HepG2 (cell line): ENCODE measurements around the gene GARIN3. TPM values are rescaled to one million over a fixed set of nuclear protein-coding genes. Genes with fewer than 3 reads are reported as not detected.

Source experiments
- DNMT3B ChIP-seq: conservative IDR thresholded peaks from 2 replicates; pipeline ENCODE4 v1.6.1; 2016; ENCODE audit warnings: missing biosample characterization, control low read depth
- FLYWCH1 ChIP-seq: sonication (generic); formaldehyde crosslinking; IDR thresholded peaks from 2 replicates; pipeline ENCODE4 v1.8.1; 2023; ENCODE audit warnings: mild to moderate bottlenecking, missing genetic modification reagents
- GATAD1 ChIP-seq: IDR thresholded peaks from 2 replicates; pipeline ENCODE4 v1.6.1; 2016; ENCODE audit warnings: missing genetic modification reagents, missing compliant biosample characterization
- GTF3A ChIP-seq: sonication (generic); formaldehyde crosslinking; conservative IDR thresholded peaks from 2 replicates; pipeline ENCODE4 v1.4.0; 2020; ENCODE audit warnings: mild to moderate bottlenecking, missing genetic modification reagents
- KAT7 ChIP-seq: IDR thresholded peaks from 2 replicates; pipeline ENCODE4 v1.6.1; 2018; ENCODE audit warnings: borderline replicate concordance, missing compliant biosample characterization
- KDM2A ChIP-seq: sonication (generic); formaldehyde crosslinking; IDR thresholded peaks from 2 replicates; pipeline ENCODE4 v1.4.0; 2020; ENCODE audit warnings: low read depth, missing genetic modification reagents, borderline replicate concordance
- MIXL1 ChIP-seq: IDR thresholded peaks from 2 replicates; pipeline ENCODE4 v1.6.1; 2016
- MXD4 ChIP-seq: IDR thresholded peaks from 2 replicates; pipeline ENCODE4 v1.6.1; 2016; ENCODE audit warnings: mild to moderate bottlenecking, missing biosample characterization, missing genetic modification reagents
- NCOR1 ChIP-seq: fragments of 200-600 bp; sonication (generic); IDR thresholded peaks from 2 replicates; pipeline ENCODE4 v1.7.0; 2017; ENCODE audit warnings: antibody characterized with exemption, low read length, borderline replicate concordance
- NR2F1 ChIP-seq, 2 experiments: fragments of 450-650 bp in 1 of 2; formaldehyde crosslinking in 1 of 2; IDR thresholded peaks; 2 replicates each; pipeline versions ENCODE4 v1.5.0 to v1.6.1; 2016 to 2020; ENCODE audit warnings: mild to moderate bottlenecking in 1 of 2, missing compliant biosample characterization in 1 of 2, missing genetic modification reagents in 1 of 2, moderate library complexity in 1 of 2
- POLR2AphosphoS2 ChIP-seq: IDR thresholded peaks from 2 replicates; pipeline ENCODE4 v1.6.1; 2011; ENCODE audit warnings: low read depth, low read length, improper control_type of control experiment
- RARG ChIP-seq: sonication (generic); formaldehyde crosslinking; IDR thresholded peaks from 2 replicates; pipeline ENCODE4 v1.4.0; 2020; ENCODE audit warnings: low read depth, mild to moderate bottlenecking, missing genetic modification reagents
- SNAPC4 ChIP-seq: sonication (generic); formaldehyde crosslinking; IDR thresholded peaks from 2 replicates; pipeline ENCODE4 v1.4.0; 2020; ENCODE audit warnings: mild to moderate bottlenecking, missing genetic modification reagents
- SP5 ChIP-seq: IDR thresholded peaks from 2 replicates; pipeline ENCODE4 v1.6.1; 2016; ENCODE audit warnings: low read depth, borderline replicate concordance
- YY1 ChIP-seq: IDR thresholded peaks from 2 replicates; pipeline ENCODE4 v1.6.1; 2011; ENCODE audit warnings: low read length, low read depth, moderate library complexity, mild to moderate bottlenecking; ENCODE audit not compliant: insufficient read depth, insufficient replicate concordance
- ZBTB26 ChIP-seq: IDR thresholded peaks from 2 replicates; pipeline ENCODE4 v1.6.1; 2016; ENCODE audit warnings: missing compliant biosample characterization, missing genetic modification reagents, borderline replicate concordance
- ZBTB33 ChIP-seq: sonication (generic); formaldehyde crosslinking; IDR thresholded peaks from 2 replicates; pipeline ENCODE4 v1.4.0; 2020; ENCODE audit warnings: missing genetic modification reagents
- ZFP37 ChIP-seq: sonication (generic); formaldehyde crosslinking; IDR thresholded peaks from 2 replicates; pipeline ENCODE4 v1.4.0; 2020; ENCODE audit warnings: missing genetic modification reagents, borderline replicate concordance
- ZNF225 ChIP-seq: sonication (generic); formaldehyde crosslinking; IDR thresholded peaks from 2 replicates; pipeline ENCODE4 v1.4.0; 2020; ENCODE audit warnings: mild to moderate bottlenecking, missing genetic modification reagents
- ZNF274 ChIP-seq: sonication (generic); formaldehyde crosslinking; IDR thresholded peaks from 2 replicates; pipeline ENCODE4 v1.5.1; 2020; ENCODE audit warnings: mild to moderate bottlenecking, missing genetic modification reagents
- ZNF773 ChIP-seq: sonication (generic); formaldehyde crosslinking; IDR thresholded peaks from 2 replicates; pipeline ENCODE4 v1.4.0; 2020; ENCODE audit warnings: missing genetic modification reagents, borderline replicate concordance
- ZNF792 ChIP-seq: IDR thresholded peaks from 2 replicates; pipeline ENCODE4 v1.6.1; 2016
- ZNF850 ChIP-seq: sonication (generic); formaldehyde crosslinking; conservative IDR thresholded peaks from 2 replicates; pipeline ENCODE4 v1.9.0; 2021; ENCODE audit warnings: mild to moderate bottlenecking, missing genetic modification reagents
- polyA plus RNA-seq, 8 experiments: library from polyadenylated mRNA; depleted of rRNA in 3 of 8; stranded (reverse) in 7 of 8; unstranded in 1 of 8; fragments of >200 nt; fragmentation: Illumina TruSeq in 4 of 8; extraction: Trizol in 4 of 8; gene quantifications; 2 replicates each; pipeline versions ENCODE4 v1.2.1 to v1.2.3, GENCODE V29; 2011 to 2016; ENCODE audit warnings: low read depth in 4 of 8, missing spikeins in 1 of 8, mixed read lengths in 1 of 8; ENCODE audit not compliant: insufficient read depth in 1 of 8
- total RNA-seq, 5 experiments: library from RNA; depleted of rRNA; stranded (reverse); fragments of >200 nt; fragmentation: Illumina TruSeq; extraction: Trizol; gene quantifications; 2 replicates each; pipeline ENCODE4 v1.2.3, GENCODE V29; 2016; ENCODE audit warnings: low read depth in 1 of 5

Gene GARIN3
- total and polyA plus RNA-seq, 2 of the 13 experiments (the other 11 are each of a cell fraction or from before 2014, with no cell fraction given): not detected

GRCh38 chr5:157142317-157143126 lies 23.5 kb downstream of the GARIN3 start, which contains the start of gene MED7 (continued):
- TF ChIP-seq NR2F1 (CRISPR knock-in tag; IDR thresholded peaks at IDR 0.05) (no peak), MIXL1 (CRISPR knock-in tag) (0 out of 2 replicates have a peak, but pooled peaks have one; percentile 8), YY1 (peak; percentile 45), SNAPC4 (CRISPR knock-in tag) (0 out of 2 replicates have a peak, but pooled peaks have one; percentile 53), ZBTB33 (CRISPR knock-in tag) (no peak), POLR2AphosphoS2 (no peak), ZFP37 (CRISPR knock-in tag) (no peak), ZNF274 (CRISPR knock-in tag) (peak; percentile 69; the same call in 1 of the 2 replicates), DNMT3B (CRISPR knock-in tag) (no peak), MXD4 (CRISPR knock-in tag) (peak; percentile 44; the same call in 1 of the 2 replicates), RARG (CRISPR knock-in tag) (no peak), NCOR1 (no peak), SP5 (CRISPR knock-in tag) (peak; percentile 18; the same call in 1 of the 2 replicates), FLYWCH1 (CRISPR knock-in tag) (no peak), ZNF773 (CRISPR knock-in tag) (no peak), GATAD1 (peak; percentile 76; the same call in 1 of the 2 replicates), KDM2A (CRISPR knock-in tag) (peak; percentile 64; the same call in 1 of the 2 replicates), ZNF225 (peak; percentile 79; the same call in 1 of the 2 replicates), GTF3A (CRISPR knock-in tag) (no peak), KAT7 (CRISPR knock-in tag) (peak; percentile 74; the same call in 1 of the 2 replicates), ZNF792 (CRISPR knock-in tag) (no peak), ZBTB26 (CRISPR knock-in tag) (no peak), ZNF850 (CRISPR knock-in tag) (no peak)
